ENCODE data around the gene EDA.

GRCh38 chrX:70043685-70044084, 427.8 kb downstream of the EDA start:
- TF ChIP-seq SPI1 (IDR thresholded peaks at IDR 0.05; ENCODE audit: borderline replicate concordance, insufficient read depth, low read depth, low read length) (no peak), NFIC (IDR thresholded peaks at IDR 0.05; ENCODE audit: low read depth, low read length) (no peak)
